ENCODE data around the gene KLC3.

Gene KLC3

DNA sequence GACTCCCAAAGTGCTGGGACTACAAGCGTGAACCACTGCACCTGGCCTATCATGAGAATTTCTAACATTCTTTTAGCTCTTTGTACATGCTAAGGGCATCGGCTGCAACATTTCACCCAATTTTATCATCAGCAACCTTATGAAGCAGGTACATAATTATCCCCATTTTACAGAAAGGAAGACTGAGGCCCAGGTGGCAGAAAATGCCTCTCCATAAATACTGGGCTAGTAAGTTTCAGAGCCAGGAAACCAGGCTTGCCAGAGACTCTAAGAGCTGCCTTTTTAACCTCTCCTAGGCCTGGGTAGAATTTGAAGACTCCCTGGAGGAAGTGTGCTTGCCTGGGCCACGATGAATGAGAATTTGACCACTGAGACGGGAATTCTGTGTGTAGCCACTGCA is 27.6 kb downstream of the KLC3 start:
- FAIRE-seq (no peak), DNase-seq (ENCODE audit: insufficient read length, low spot score) (no peak)

DNA sequence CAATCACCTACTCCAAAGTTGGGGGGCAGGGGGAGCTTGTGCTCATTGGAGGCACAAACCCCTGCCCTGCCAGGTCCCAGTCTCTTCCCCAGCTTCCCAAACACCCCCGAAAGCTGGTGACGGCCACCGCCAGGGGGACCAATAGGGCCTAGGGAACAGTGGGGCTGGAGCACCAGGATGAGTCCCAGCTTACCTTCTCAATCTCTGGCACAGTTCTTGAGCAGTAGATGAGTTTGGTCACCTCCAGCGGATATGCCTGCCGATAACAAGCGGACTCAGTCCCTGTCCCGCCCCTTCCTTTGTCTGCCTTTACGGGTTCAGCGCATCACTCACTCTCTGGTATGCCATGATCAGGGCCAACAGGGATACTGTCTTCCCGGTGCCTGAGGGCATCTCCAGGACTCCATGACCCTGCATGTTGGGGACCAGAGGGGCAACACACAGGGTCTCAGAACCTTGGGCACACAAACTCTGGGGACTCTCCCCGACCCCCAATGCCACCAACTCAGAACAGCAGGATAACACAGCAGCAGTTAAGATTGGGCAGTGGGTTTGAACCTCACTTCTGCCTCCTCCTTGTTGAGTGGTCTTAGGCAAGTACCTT is 28.3 kb downstream of the KLC3 start:
- DNase-seq (ENCODE audit: insufficient read length, low spot score) = no peak
- FAIRE-seq = no peak

DNA sequence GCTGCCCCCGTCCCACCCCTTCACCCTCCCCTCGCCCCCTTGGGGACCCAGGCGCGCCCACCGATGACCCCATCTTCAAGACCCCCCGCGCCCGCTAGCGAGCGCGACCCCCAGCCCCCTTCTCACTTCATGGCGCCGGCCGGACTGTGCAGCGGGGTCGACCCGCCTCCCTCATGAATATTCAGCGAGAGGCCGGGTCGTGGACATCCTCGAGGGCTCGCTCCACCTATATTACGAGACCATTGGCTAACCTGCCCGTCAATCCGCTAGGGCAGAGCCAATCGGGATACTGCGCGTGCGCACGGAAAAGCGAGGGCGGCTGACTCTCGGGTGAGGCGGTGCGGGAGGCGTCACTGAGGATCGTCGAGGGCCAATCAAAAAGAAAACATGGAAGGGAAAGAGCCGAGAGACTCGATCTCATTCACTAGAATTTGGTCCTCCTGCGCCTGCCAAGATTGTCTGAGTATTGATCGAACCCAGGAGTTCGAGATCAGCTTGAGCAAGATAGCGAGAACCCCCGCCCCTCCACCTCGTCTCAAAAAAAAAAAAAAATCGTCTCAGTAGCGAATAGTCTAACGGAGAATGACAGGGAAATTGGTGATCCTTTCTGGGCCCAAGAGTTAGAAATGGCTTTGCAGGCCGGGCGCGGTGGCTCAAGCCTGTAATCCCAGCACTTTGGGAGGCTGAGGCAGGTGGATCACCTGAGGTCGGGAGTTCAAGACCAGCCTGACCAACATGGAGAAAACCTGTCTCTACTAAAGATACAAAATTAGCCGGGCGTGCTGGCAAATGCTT is 30.1 kb downstream of the KLC3 start, which contains the start of gene ERCC2:
Gene ERCC2, minus strand, starts transcription at position 164 of the 795 bp plus-strand sequence. Its CDS starts 33 bp downstream, at position 131.
- peak; percentile 88 for FAIRE-seq
- DNase-seq (ENCODE audit: insufficient read length, low spot score) = peak; percentile 100

DNA sequence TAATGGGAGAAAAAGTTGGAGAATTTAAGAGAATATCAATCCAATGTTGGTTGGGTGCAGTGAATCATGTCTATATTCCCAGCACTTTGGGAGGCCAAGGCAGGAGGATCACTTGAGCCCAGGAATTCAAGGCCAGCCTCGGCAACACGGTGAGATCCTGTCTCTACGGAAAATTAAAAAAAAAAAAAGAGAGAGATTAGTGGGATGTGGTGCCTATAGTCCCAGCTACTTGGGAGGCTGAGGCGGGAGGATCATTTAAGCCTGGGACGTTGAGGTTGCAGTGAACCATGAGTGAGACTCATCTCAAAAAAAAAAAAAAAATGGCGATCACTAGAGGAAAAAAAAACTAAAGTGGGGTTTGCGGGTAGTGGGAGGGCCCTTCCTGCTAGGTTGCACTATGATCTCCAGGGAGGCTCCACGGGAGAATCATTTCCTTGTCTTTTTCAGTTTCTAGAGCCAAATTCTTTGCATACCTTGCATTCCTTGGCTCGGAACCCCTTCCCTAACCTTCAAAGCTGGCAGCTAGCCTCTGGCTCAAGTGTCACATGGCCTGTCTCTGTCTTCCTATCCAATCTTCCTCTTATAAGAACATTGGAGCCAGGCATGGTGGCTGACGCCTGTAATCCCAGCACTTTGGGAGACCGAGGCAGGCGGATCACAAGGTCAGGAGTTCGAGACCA is 35.6 kb downstream of the KLC3 start:
- peak; percentile 85 for DNase-seq (ENCODE audit: insufficient read length, low spot score)
- FAIRE-seq = peak; percentile 69

DNA sequence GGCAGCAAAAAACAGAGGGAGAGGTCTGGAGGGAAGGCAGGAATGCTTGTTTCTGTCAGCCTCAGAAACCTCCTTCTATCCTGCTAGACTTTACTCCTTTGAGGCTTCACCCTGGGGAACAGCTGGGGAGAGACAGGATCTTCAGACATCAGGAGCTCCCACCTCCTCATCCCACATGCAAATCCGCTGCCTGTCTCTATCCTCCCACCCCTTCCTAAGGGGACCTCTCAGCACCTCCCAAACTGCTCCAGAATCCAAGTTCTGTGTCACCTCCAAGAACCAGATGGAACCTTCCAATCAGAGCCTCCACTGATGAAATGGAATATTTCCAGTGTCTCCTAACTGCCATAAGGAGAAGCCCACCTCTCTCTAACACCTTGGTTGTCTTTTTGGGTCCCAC is 39.6 kb downstream of the KLC3 start:
- DNase-seq (ENCODE audit: insufficient read length, low spot score) (no peak), FAIRE-seq (no peak)

DNA sequence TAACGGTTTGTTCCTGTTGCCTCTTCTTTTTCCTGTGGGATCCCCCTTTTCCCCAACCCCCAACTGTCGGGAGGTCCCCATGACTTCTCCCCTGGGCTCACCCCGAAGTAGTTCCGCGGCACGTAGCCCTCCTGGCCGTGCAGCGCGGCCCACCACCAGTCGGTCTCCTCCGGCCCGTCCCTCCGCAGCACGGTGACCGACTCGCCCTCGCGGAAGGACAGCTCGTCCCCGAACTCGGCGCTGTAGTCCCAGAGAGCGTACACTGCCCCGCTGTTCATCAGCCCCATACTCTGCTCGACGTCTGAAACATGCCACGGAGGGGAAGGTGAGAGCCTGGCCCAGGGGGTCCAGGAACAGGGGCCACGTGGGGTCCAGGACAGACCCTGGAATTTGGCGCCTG is 41.9 kb downstream of the KLC3 start:
- DNase-seq (ENCODE audit: insufficient read length, low spot score) (no peak), FAIRE-seq (no peak)

DNA sequence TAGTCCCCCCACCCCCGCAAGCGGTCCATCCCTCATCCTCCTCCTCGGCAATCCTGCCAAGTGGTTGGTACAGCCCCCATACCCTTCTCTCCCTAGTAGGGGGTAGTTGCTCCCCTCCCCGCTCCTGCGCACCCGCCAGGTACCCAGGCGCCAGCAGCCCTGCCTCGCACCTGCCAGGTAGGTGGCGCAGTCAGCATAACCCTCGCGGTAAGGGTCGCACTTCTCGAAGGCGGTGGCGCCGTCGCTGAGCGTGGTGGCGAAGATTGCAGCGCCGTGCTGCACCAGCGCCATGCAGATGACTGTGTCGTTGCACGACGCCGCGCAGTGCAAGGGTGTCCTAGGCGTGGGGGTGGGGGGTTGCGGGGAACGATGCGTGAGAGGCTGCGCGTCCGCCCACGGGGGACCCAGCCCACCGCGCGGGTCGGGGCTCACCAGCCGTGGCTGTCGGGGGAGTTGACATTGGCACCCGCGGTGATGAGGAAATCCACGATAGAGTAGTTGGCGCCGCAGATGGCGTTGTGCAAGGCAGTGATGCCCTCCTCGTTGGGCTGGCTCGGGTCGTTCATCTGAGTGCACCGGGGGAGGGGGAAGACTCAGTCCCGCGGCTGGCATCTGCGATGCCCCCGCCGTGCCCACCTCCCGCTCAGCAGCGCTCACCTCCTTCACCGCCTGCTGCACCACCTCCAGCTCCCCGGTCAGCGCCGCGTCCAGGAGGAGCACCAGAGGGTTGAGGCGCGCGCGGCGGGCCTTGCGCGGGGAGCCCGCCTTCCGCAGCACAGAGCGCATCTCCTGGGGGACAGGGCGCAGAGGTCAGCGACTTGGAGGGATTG is 45.1 kb downstream of the KLC3 start:
- DNase-seq (ENCODE audit: insufficient read length, low spot score) (no peak), FAIRE-seq (peak; percentile 55)

DNA sequence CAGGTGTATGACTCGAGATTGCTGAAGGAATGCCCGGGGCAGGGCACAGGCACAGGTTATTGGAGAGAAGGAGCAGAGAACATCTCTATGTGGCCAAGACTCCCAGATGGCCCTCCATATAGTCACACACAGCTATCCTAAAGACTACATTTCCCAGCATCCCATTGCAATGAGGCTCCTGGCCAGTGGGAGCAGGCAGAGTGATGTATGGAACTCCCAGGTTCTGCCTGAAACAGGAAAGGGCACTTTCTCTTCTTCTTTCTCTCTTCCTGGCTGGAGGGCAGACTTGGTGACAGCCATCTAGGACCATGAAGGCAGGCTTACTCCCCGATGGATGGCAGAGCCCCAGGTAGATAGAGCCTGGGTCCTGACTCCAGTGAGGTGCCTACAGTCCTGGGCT is 50.8 kb downstream of the KLC3 start:
- DNase-seq (ENCODE audit: insufficient read length, low spot score) (no peak), FAIRE-seq (no peak)

DNA sequence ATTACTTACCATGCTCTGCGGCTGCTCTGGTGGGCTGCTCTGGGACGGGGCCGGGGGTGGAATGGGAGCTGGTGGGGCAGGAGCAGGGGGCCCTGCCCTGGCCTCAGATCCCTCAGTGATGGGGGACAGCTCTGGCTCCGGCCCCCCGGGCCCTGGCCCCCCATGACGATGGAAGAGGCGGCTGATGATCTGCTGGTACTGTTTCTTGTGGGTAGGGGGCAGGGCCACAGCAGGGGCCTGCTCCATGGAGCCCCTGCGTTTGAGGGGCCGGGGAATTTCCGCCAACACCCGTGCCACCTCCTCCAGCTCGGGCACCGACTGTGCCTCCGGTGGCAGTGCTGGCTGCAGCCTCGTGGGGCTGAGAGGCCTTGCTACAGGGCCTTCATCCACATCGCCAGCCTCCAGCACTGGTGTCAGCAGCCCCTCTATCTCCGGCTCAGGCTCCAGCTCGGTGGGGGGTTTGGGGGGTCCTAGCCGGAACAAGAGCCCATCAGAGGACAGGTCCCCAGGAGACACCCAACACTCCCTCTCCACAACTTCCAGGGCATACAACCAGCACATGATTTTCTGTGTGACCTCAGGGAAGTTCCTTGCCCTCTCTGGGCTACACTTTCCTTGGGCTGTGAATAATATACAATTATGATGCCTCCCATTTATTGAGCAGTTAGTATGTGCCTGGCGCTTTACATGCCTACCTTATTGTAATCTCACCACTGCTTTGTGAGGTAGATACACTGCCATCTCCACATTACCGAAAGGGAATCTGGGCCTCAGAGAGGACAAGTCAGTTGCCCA is 51.5 kb downstream of the KLC3 start:
- DNase-seq (ENCODE audit: insufficient read length, low spot score) (no peak), FAIRE-seq (no peak)

DNA sequence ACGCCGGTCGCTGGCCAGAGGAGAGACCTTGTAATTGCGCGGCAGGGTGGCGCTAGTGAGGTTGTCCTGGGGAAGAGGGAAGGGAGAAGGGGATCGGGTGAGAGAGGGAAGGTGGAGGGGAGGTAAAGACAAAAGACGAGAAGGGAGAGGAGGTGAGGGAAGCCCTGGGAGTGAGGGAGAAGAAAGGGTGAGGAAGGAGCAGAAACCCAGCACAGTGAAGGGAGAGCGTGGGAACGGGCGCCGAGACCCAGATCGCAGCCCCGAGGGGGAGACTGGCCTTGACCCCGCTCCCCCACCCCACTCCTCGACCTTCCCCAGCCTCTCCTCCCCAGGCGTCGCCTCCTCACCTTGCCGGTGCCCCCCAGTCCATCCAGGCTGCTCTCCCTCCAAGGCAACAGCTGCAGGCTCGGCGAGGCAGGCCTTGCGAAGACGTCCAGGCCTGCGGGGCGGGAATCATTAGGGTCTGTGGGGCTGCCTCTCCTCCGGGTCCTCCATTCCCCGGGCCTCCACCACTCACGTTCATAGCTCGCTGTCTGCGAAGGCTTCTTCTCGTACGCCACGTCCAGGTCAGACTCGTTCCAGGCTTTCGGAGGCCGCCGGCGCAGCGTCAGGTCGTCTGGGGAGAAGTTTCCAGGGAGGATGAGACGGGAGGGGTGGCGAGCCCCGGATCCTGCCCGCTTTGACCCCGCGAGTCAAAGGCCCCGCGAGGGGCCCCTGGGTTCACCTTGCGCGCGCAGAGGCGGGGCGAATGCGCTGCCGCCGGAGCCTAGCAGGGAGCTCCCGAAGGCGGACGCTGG is 55.5 kb downstream of the KLC3 start:
- no peak for FAIRE-seq
- DNase-seq (ENCODE audit: insufficient read length, low spot score) = no peak

DNA sequence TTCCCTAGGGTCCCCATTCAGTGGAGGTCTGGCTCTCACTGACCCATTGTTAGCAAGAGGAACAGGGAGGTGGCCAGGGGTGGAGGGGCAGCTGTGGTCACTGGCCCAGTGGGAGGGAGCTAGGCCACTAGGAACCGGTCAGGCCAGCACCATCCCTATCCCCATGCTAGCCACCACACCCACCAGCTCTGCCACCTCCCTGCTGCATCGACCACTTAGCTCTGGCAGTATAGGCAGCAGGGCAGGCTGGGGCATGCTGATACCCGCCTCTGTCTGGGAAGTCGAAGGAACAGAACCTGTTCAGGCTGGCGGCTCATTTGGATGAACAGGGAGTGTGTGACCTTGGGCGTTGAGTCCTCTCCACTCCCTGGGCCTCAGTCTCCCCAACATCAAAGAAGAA is 59.6 kb downstream of the KLC3 start:
- FAIRE-seq (peak; percentile 9), DNase-seq (ENCODE audit: insufficient read length, low spot score) (no peak)
